MM.1S (cell line): ENCODE results near the gene DNTT.

Experiments
- EZH2 ChIP-seq: fragments of 300-600 bp; sonication (generic); optimal IDR thresholded peaks from 2 replicates; pipeline ENCODE3; 2017; ENCODE audit warnings: low read depth, mild to moderate bottlenecking, antibody characterized with exemption, low read length, mixed read lengths
- EZH2phosphoT487 ChIP-seq: fragments of 300-600 bp; sonication (generic); IDR thresholded peaks from 2 replicates; pipeline ENCODE4 v1.6.1; 2018; ENCODE audit warnings: antibody characterized with exemption, low read length
- TF ChIP-seq, protein P1 (sequence below): fragments of 300-600 bp; sonication (generic); IDR thresholded peaks from 2 replicates; pipeline ENCODE4 v1.5.1; 2016; ENCODE audit warnings: antibody characterized with exemption, low read length, mixed read lengths

DNA sequence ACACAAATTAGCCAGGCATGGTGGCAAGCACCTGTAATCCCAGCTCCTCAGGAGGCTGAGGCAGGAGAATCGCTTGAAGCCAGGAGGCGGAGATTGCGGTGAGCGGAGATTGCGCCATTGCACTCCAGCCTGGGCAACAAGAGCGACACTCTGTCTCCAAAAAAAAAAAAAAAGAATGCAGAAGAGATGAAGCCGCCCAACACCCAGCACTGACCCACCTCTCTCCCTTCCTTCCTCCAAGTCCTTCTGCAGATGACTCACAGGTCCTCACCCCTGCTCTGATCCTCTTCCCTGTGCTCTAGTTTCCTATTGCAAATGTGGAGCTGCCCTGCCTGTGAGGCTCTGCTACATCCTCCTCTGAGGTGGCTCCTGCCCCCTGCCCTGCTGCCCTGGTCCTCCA, 76.6 kb downstream of the DNTT start:
- TF ChIP-seq, protein P1, sequence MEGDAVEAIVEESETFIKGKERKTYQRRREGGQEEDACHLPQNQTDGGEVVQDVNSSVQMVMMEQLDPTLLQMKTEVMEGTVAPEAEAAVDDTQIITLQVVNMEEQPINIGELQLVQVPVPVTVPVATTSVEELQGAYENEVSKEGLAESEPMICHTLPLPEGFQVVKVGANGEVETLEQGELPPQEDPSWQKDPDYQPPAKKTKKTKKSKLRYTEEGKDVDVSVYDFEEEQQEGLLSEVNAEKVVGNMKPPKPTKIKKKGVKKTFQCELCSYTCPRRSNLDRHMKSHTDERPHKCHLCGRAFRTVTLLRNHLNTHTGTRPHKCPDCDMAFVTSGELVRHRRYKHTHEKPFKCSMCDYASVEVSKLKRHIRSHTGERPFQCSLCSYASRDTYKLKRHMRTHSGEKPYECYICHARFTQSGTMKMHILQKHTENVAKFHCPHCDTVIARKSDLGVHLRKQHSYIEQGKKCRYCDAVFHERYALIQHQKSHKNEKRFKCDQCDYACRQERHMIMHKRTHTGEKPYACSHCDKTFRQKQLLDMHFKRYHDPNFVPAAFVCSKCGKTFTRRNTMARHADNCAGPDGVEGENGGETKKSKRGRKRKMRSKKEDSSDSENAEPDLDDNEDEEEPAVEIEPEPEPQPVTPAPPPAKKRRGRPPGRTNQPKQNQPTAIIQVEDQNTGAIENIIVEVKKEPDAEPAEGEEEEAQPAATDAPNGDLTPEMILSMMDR, result no peak
- TF ChIP-seq EZH2phosphoT487, result no peak
- TF ChIP-seq EZH2, result no peak
